SJSA1 (cell line): ENCODE measurements around the gene PEAK1. TPM values are rescaled to one million over a fixed set of nuclear protein-coding genes. Genes with fewer than 3 reads are reported as not detected.
A peak's percentile ranks its signal among the peaks of the same experiment; 100 is the strongest.

Source experiments
- DNase-seq, 2 experiments: peaks; one replicate each; pipeline ENCODE4 v3.0.0-alpha.2; 2015 to 2020; ENCODE audit warnings: low spot score in 2 of 2, low read depth in 1 of 2
- H3K27ac ChIP-seq: fragments of 250-450 bp; sonication (Bioruptor Pico); 2 replicates; pipeline ENCODE4 v1.5.1; 2020; ENCODE audit warnings: mild to moderate bottlenecking, moderate library complexity
- H3K27me3 ChIP-seq: fragments of 250-450 bp; sonication (Bioruptor Pico); replicated peaks from 2 replicates; pipeline ENCODE4 v1.5.1; 2020; ENCODE audit warnings: mild to moderate bottlenecking, moderate library complexity
- H3K36me3 ChIP-seq: fragments of 250-450 bp; sonication (Bioruptor Pico); 2 replicates; pipeline ENCODE4 v1.5.1; 2020; ENCODE audit warnings: mild to moderate bottlenecking
- H3K4me1 ChIP-seq: fragments of 250-450 bp; sonication (Bioruptor Pico); replicated peaks from 2 replicates; pipeline ENCODE4 v1.6.1; 2021; ENCODE audit warnings: mild to moderate bottlenecking
- H3K4me3 ChIP-seq: fragments of 250-450 bp; sonication (Bioruptor Pico); 2 replicates; pipeline ENCODE4 v1.5.1; 2020; ENCODE audit warnings: mild to moderate bottlenecking
- H3K9me3 ChIP-seq: fragments of 250-450 bp; sonication (Bioruptor Pico); replicated peaks from 2 replicates; pipeline ENCODE4 v1.5.1; 2020; ENCODE audit warnings: mild to moderate bottlenecking
- total RNA-seq: library from RNA; depleted of rRNA; stranded (reverse); fragments of >200 nt; shearing (Covaris generic); gene quantifications from 2 replicates; pipeline ENCODE4 v1.2.3, GENCODE V29; 2014

PEAK1 gene
- total RNA-seq, 1 experiment from 2014 or later: 57.3 TPM

- Histone ChIP-seq H3K9me3 (no peaks in the 10 kb centered on the region), H3K27ac (no peak overlapping the region), H3K4me3 (no peak overlapping the region), H3K27me3 (no peaks in the 10 kb centered on the region), H3K36me3 (peaks cover 66% of the 10 kb centered on the region), H3K4me1 (no peaks in the 10 kb centered on the region)
- no peak for DNase-seq
These were observed 284.7 kb downstream of the PEAK1 start for GRCh38 chr15:77135181-77135580.

DNA sequence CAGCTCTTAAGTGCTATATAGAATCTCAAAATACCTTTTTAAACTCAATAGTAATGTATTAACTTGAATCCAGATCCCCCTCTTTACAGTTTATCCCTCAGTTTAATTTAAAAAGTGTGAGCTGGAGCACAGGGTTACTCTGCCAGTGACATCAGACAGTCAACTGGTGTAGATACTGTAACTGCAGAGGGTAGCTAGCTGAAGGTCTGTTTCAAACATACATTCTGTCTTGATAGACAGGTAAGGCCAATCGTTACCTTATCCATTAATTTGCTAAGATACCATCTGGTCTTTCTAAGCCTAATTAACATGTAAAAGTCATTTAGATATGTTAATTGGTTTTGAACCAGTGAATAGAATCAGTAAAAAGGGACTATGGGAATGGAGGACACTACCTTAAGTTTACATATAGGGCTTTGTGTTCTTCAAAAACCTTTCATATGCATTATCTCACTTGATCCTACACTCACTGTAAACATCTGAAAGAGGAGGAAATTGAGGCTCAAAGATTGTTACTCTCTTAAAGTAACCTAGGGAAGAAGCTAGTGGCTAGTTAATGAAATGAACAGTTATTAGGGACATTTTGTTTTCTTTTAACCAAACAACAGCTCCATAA is 289.5 kb downstream of the PEAK1 start:
- Histone ChIP-seq H3K27me3 (no peaks in the 10 kb centered on the region), H3K9me3 (no peaks in the 10 kb centered on the region), H3K36me3 (peaks cover 65% of the 10 kb centered on the region), H3K4me1 (no peaks in the 10 kb centered on the region), H3K4me3 (no peak overlapping the region), H3K27ac (no peak overlapping the region)
- no peak for DNase-seq

GRCh38 chr15:77127626-77128025 is 292.3 kb downstream of the PEAK1 start:
- no peak for DNase-seq
- Histone ChIP-seq H3K4me3 (no peak overlapping the region), H3K36me3 (peaks cover 42% of the 10 kb centered on the region), H3K27me3 (no peaks in the 10 kb centered on the region), H3K4me1 (no peaks in the 10 kb centered on the region), H3K27ac (no peak overlapping the region), H3K9me3 (no peaks in the 10 kb centered on the region)

GRCh38 chr15:77126529-77127326 is 293.2 kb downstream of the PEAK1 start:
- H3K27ac ChIP-seq: no peak overlapping the region
- H3K9me3 ChIP-seq: no peaks in the 10 kb centered on the region
- H3K27me3 ChIP-seq: no peaks in the 10 kb centered on the region
- no peak for DNase-seq
- H3K4me3 ChIP-seq: no peak overlapping the region
- H3K4me1 ChIP-seq: no peaks in the 10 kb centered on the region
- peaks cover 35% of the 10 kb centered on the region for H3K36me3 ChIP-seq

- peaks cover 12% of the 10 kb centered on the region for H3K4me1 ChIP-seq
- H3K36me3 ChIP-seq: peaks cover 13% of the 10 kb centered on the region; the same call in 1 of the 2 replicates
- H3K9me3 ChIP-seq: no peaks in the 10 kb centered on the region
- H3K27me3 ChIP-seq: no peaks in the 10 kb centered on the region
- H3K27ac ChIP-seq: no peak overlapping the region
- no peak overlapping the region for H3K4me3 ChIP-seq
- no peak for DNase-seq
These were observed 296.1 kb downstream of the PEAK1 start for GRCh38 chr15:77123854-77124253.

GRCh38 chr15:77122576-77122975 is 297.3 kb downstream of the PEAK1 start:
- Histone ChIP-seq H3K36me3 (peaks cover 13% of the 10 kb centered on the region; the same call in 1 of the 2 replicates), H3K4me3 (no peak overlapping the region), H3K9me3 (no peaks in the 10 kb centered on the region), H3K27me3 (no peaks in the 10 kb centered on the region), H3K4me1 (peaks cover 12% of the 10 kb centered on the region), H3K27ac (no peak overlapping the region)
- DNase-seq: no peak

DNA sequence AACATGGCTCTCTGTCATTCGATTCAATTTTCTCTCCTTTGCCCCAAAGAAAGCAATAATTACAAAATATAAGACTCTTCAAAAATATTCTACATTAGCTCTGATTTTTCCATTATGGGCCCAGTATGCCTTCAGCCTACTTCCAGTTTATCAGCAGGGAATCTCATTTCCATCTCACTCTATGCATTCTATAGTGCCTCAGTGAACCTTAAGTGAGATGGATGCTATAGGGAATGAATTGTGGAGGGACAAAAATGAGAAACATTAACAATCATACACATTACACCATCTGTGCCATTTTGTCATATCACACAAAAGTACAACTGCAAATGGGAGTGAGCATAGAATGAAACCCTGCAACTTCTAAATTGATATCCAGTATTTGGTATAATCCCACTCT is 298.3 kb downstream of the PEAK1 start:
- peaks cover 9% of the 10 kb centered on the region; the same call in 1 of the 2 replicates for H3K36me3 ChIP-seq

DNA sequence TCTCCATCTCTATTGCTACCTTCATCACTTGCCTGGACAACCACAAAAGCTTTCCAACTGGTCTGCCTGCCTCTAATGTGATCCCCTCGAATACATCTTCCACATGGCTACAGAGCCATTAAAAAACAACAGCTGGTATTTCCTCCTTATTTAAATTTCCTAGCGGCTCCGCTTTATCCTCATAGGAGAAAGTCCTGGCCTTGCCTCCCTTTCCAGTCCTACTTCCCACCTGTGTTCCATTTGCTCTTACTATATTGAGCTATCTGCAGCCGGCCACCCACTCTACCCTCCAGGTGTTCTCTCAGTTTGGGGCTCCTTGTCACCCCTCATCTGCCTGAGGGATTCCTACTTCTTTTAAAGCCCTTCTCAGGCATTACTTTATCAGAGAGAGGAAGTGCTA is 299.3 kb downstream of the PEAK1 start:
- Histone ChIP-seq H3K27ac (no peak overlapping the region), H3K4me1 (peaks cover 12% of the 10 kb centered on the region), H3K27me3 (no peaks in the 10 kb centered on the region), H3K4me3 (no peak overlapping the region), H3K9me3 (no peaks in the 10 kb centered on the region), H3K36me3 (0 out of 2 replicates have a peak, but pooled peaks cover 5% of the 10 kb centered on the region)
- no peak for DNase-seq

More for the DNA sequence above, 298.3 kb downstream of the PEAK1 start:
- peaks cover 12% of the 10 kb centered on the region for H3K4me1 ChIP-seq
- H3K27ac ChIP-seq: no peak overlapping the region
- H3K9me3 ChIP-seq: no peaks in the 10 kb centered on the region
- no peak overlapping the region for H3K4me3 ChIP-seq
- DNase-seq: no peak
- H3K27me3 ChIP-seq: no peaks in the 10 kb centered on the region

GRCh38 chr15:77119446-77119845 is 300.5 kb downstream of the PEAK1 start:
- Histone ChIP-seq H3K4me1 (peaks cover 12% of the 10 kb centered on the region), H3K27ac (no peak overlapping the region)
- DNase-seq: no peak

DNA sequence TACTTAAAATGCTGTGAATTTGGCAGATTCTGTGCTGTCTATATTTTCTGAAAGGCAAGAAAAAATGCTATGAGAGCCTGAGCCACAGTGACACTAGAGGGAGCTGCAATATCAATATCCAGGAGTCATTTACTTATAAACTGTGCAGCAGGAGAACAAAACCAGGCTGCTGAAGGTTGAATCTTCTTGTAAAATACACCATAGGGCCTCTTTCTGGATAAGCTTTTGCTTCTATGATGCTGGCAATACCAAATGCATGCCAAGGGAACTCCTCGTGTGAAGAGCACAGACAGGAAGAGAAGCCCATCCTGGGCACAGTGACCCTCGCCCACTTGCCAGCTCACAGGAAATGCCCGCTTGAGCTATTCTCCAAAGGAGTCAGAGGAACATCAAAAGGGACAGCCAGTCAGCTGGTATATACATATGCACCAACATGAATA is 301.0 kb downstream of the PEAK1 start:
- H3K36me3 ChIP-seq: peaks cover 13% of the 10 kb centered on the region
- DNase-seq: peak in 1 of 2 experiments; percentile 69
- peaks cover 12% of the 10 kb centered on the region for H3K4me1 ChIP-seq
- H3K4me3 ChIP-seq: no peak overlapping the region
- no peaks in the 10 kb centered on the region for H3K27me3 ChIP-seq
- H3K27ac ChIP-seq: no peak overlapping the region
- H3K9me3 ChIP-seq: no peaks in the 10 kb centered on the region

More at GRCh38 chr15:77119446-77119845, 300.5 kb downstream of the PEAK1 start:
- no peaks in the 10 kb centered on the region for H3K9me3 ChIP-seq
- H3K36me3 ChIP-seq: peaks cover 8% of the 10 kb centered on the region
- H3K4me3 ChIP-seq: no peak overlapping the region
- H3K27me3 ChIP-seq: no peaks in the 10 kb centered on the region

GRCh38 chr15:77115179-77115578 is 304.7 kb downstream of the PEAK1 start:
- Histone ChIP-seq H3K9me3 (no peaks in the 10 kb centered on the region), H3K27ac (no peak overlapping the region), H3K4me1 (peaks cover 12% of the 10 kb centered on the region), H3K36me3 (peaks cover 44% of the 10 kb centered on the region), H3K27me3 (no peaks in the 10 kb centered on the region), H3K4me3 (no peak overlapping the region)
- DNase-seq: no peak

- no peaks in the 10 kb centered on the region for H3K27me3 ChIP-seq
- DNase-seq: no peak
- H3K9me3 ChIP-seq: no peaks in the 10 kb centered on the region
- no peak overlapping the region for H3K4me3 ChIP-seq
- H3K4me1 ChIP-seq: no peaks in the 10 kb centered on the region; the same call in 1 of the 2 replicates
- H3K27ac ChIP-seq: no peak overlapping the region
- H3K36me3 ChIP-seq: peaks cover 44% of the 10 kb centered on the region
These were observed 306.9 kb downstream of the PEAK1 start for GRCh38 chr15:77112838-77113504.

GRCh38 chr15:77111789-77112188 is 308.1 kb downstream of the PEAK1 start:
- no peaks in the 10 kb centered on the region for H3K9me3 ChIP-seq
- peaks cover 44% of the 10 kb centered on the region for H3K36me3 ChIP-seq
- H3K27ac ChIP-seq: no peak overlapping the region
- no peak overlapping the region for H3K4me3 ChIP-seq
- no peaks in the 10 kb centered on the region; the same call in 1 of the 2 replicates for H3K4me1 ChIP-seq
- no peak for DNase-seq
- no peaks in the 10 kb centered on the region for H3K27me3 ChIP-seq
